IPS-18c (cell line): ENCODE data around the gene FAM32A.
"Not testable (repeated sequence)": the region's sequence is repeated elsewhere in the genome, so short reads cannot be mapped to it uniquely, and the experiment has no call there.

ENCODE experiments used
- H3K4me3 ChIP-seq: 2 replicates; pipeline ENCODE4 v1.7.0; 2013; ENCODE audit warnings: low read depth, mild to moderate bottlenecking, low read length, moderate library complexity; ENCODE audit not compliant: insufficient read depth
- H3K9me3 ChIP-seq: one replicate; pipeline ENCODE4 v1.6.1; 2013; ENCODE audit warnings: mild to moderate bottlenecking, low read length, moderate library complexity; ENCODE audit not compliant: control insufficient read depth, insufficient read depth

FAM32A gene

GRCh38 chr19:16160445-16160942 lies 24.7 kb upstream of the FAM32A start:
- no peaks in the 10 kb centered on the region for H3K9me3 ChIP-seq
- no peak overlapping the region for H3K4me3 ChIP-seq

- Histone ChIP-seq H3K4me3 (no peak overlapping the region), H3K9me3 (no peaks in the 10 kb centered on the region)
Observed at GRCh38 chr19:16160943-16161560, 24.2 kb upstream of the FAM32A start.

DNA sequence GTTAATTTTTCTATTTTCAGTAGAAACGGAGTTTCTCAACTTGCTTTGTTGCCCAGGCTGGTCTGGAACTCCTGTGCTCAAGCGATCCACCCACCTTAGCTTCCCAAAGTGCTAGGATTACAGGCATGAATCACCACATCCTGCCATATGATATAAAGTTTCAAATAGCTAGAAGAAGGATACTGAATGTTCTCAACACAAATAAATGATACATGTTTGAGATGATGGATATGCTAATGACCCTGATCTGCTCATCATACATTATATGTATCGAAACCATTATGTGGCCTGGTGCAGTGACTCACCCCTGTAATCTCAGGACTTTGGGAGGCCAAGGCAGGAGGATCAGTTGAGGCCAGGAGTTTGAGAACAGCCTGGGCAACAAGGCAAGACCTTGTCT lies 23.4 kb upstream of the FAM32A start:
- no peaks in the 10 kb centered on the region for H3K9me3 ChIP-seq
- no peak overlapping the region for H3K4me3 ChIP-seq

DNA sequence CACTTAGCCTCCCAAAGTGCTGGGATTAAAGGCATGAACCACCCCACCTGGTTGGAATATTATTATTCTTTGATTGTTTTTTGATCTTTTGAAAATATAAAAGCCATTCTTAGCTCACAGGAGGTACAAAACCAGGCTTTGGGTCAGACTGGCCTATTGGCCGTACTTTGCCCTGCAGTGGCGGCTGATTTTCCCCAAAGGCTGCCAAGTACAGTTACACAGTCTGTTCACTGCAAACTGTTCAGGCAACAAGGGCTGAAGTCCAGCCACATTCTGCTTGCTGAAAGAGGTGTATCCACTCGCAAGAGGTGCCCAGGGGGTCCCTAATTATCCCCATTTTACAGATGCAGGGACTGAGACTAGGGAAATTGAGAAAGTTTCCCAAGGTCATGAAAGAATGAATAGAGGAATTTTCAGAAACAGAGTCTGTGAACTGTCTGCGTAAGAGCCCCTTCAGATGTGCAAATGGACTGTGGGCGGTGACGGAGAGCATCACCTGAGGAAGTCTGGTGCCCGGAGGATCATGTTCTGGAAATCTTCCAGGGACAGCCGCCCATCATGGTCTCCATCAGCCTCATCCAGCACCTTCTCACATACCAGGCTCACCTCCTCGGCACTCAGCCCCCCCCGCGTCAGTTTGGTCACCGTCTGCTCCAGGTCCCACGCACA lies 20.9 kb upstream of the FAM32A start:
- Histone ChIP-seq H3K9me3 (no peaks in the 10 kb centered on the region), H3K4me3 (no peak overlapping the region)

DNA sequence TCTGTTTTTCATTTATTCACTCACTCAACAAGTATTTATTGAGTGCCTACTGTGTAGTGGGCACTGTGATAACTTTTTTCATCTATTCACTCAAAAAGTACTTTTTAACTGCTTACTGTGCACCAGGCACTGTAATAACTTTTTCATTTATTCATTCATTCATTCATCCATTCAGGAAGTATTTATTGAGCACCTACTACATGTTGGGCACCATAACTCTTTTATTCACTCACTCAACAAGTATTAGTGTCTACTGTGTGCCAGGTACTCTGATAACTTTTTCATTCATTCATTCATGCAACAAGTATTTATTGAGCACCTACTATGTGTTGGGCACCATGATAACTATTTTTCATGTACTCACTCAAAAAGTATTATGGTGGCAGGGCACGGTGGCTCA lies 18.8 kb upstream of the FAM32A start:
- no peak overlapping the region for H3K4me3 ChIP-seq
- H3K9me3 ChIP-seq, result no peaks in the 10 kb centered on the region

- no peaks in the 10 kb centered on the region for H3K9me3 ChIP-seq
- no peak overlapping the region for H3K4me3 ChIP-seq
Observed at GRCh38 chr19:16167055-16167454, 18.2 kb upstream of the FAM32A start.

- Histone ChIP-seq H3K9me3 (no peaks in the 10 kb centered on the region), H3K4me3 (no peak overlapping the region)
Observed at GRCh38 chr19:16168465-16169081, 16.6 kb upstream of the FAM32A start.

DNA sequence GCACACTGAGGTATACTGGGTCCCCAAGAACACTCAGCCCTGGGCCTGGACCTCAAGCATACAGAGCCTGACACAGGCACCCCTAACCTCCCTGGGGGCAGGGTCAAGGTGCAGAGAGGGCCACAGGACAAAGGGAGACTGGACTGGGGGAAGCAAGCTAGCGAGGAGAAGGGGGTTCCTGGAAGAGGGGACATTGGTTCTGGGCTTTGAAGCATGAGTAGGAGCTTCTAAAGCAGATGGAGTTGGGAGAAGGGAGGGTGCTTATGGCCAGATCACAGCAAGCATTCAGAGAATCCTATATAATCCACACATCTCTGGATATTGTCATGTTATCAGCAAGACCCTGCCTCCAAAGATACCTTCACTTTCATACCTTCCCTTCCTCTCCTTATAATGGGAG lies 15.1 kb upstream of the FAM32A start:
- H3K4me3 ChIP-seq, result no peak overlapping the region
- no peaks in the 10 kb centered on the region for H3K9me3 ChIP-seq

DNA sequence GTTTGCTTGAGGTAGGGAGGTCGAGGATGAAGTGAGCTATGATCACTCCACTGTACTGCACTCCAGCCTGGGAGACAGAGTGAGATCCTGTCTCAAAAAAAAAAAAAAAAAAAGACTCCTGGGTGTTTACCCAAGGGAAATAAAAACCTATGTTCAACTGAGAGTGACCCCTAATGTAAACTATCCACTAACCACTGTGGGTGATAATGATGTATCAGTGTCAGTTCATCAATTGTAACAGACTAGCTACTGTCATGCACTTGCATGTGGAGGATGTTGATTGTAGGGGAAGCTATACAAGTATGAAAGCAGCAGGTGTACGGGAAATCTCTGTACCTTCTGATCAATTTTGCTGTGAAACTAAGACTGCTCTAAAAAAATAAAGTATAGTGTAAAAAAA lies 9.3 kb upstream of the FAM32A start:
- Histone ChIP-seq H3K4me3 (no peak overlapping the region), H3K9me3 (no peaks in the 10 kb centered on the region)

DNA sequence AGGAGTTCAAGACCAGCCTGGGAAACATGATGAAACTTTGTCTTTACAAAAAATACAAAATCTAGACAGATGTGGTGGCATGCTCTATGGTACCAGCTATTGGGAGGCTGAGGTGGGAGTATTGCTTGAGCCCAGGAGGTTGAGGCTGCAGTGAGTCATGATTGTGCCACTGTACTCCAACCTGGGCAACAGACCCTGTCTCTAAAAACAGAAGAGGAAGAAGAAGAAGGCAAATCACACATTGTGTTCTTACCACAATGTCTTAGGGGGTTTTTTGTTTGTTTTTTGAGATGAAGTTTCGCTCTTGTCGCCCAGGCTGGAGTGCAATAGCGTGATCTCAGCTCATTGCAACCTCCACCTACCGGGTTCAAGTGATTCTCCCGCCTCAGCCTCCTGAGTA lies 6.3 kb upstream of the FAM32A start:
- not testable (repeated sequence) for H3K9me3 ChIP-seq, H3K4me3 ChIP-seq

DNA sequence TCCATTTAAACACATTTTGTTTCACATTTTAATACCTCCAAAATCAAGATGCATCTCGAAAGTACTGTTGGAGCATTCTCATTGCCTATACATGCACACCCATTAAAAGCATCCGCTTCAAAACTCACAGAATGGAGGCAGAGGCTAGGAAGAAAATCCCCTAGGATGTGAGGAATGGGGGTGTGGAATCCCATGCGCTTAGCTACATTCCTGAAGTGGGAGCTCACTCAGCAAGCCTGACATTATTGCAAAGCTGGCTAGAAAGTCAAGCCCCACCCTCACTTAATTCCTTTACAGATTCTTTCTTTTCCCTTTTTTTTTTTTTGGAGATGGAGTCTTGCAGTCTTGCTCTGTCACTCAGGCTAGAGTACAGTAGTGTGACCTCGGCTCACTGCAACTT lies 4.6 kb upstream of the FAM32A start:
- H3K4me3 ChIP-seq, result no peak overlapping the region
- H3K9me3 ChIP-seq, result no peaks in the 10 kb centered on the region

DNA sequence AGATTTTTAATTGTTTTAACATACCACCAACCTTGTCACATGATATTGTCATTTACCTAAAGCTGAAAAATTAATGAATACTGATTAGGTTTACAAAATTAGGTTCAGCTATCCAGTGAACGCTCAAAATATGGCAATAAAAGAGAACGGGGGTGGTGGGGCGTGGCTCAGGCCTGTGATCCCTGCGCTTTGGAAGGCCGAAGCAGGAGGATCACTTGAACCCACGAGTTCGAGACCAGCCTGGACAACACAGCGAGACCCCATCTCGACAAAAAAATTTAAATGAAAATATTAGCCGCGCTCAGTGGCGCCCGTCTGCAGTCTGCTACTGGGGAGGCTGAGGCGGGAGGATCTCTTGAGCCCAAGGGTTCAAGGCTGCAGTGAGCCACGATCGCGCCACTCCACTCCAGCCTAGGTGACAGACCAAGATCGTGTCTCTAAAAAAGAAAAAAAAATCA lies 516 bp upstream of the FAM32A start:
- H3K4me3 ChIP-seq, result peak overlapping the region; percentile 46; the same call in 1 of the 2 replicates
- H3K9me3 ChIP-seq, result no peaks in the 10 kb centered on the region

DNA sequence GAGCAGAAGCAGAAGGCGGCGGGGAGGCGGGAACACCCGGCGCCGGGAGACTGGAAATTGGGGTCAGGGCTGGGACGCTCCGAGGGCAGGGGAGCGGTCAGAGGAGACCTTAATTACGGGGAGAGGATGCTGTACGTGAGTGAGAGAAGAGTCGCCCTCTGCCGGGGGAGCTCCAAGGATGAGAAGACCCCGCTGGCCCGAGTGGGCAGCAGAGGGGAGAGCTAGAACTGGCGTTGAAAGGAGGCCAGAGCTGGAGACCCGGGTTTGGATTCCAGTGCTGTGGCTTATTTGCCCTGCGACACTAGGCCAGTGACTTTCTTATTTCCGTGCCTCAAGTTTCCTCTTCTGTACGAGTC lies 536 bp downstream of the FAM32A start:
- H3K4me3 ChIP-seq, result peak overlapping the region; percentile 99

GRCh38 chr19:16188521-16188920 lies 3.3 kb downstream of the FAM32A start:
- no peaks in the 10 kb centered on the region for H3K9me3 ChIP-seq
- no peak overlapping the region for H3K4me3 ChIP-seq

More for the DNA sequence above, 536 bp downstream of the FAM32A start:
- no peaks in the 10 kb centered on the region for H3K9me3 ChIP-seq

- H3K4me3 ChIP-seq, result no peak overlapping the region
- no peaks in the 10 kb centered on the region for H3K9me3 ChIP-seq
Observed at GRCh38 chr19:16190198-16190597, 5.0 kb downstream of the FAM32A start.

GRCh38 chr19:16190736-16191135 lies 5.5 kb downstream of the FAM32A start:
- H3K4me3 ChIP-seq, result no peak overlapping the region

DNA sequence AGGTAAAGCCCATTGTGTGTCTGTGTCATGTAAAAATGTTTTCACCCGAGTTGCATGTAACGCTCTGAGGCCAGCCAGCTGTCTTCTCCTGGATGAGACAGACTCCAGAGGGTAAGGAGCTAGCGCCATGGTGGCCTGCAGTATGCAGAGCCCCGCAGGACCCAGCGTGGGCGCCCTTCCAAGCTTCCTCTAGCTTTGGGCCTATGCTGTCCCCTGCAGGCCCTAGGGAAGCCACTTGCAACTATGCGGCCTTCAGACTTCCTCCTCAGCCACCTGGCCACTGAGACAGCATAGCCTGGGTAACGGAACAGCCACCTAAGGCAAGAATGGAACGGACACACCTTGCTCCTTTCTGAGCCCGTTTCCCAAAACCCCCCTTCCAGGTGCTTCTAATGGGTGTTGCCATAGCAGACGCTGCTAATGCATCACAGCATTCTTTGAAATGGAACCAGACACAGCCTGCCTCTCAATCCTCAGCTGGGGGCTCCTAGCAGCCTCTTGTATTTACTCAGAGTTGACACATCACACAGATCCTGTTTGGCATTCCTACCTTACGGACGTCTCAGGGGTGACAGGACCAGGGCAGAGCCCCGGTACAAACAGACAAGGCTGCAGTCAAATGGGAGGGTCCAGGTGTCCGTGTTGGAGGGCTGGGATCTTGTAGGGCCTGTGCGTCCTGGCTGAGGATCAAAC lies 6.2 kb downstream of the FAM32A start:
- Histone ChIP-seq H3K4me3 (no peak overlapping the region), H3K9me3 (no peaks in the 10 kb centered on the region)

More at GRCh38 chr19:16190736-16191135, 5.5 kb downstream of the FAM32A start:
- no peaks in the 10 kb centered on the region for H3K9me3 ChIP-seq

DNA sequence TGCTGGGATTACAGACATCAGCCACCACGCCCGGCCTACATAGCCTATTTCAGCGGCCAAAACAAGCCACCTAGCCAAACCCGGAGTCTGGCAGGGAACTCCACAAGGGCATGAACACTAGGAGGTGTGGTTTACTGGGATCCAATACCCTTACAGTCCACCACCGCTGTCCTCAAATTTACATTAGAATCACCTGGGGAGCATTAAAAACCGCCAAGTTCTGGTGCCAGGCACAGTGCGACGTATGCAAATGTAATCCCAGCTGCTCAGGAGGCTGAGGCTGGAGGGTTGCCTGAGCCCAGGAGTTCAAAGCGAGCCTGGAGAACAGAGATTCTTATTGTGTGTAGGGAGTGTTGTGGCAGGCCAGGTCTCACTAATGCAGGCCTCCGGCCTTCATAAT lies 8.3 kb downstream of the FAM32A start:
- H3K4me3 ChIP-seq, result no peak overlapping the region
- no peaks in the 10 kb centered on the region for H3K9me3 ChIP-seq
